CD14-positive monocyte (primary cell): ENCODE results near the gene PRSS50. TPM values are rescaled to one million over a fixed set of nuclear protein-coding genes. Genes with fewer than 3 reads are reported as not detected.

Experiments
- DNase-seq, 3 donors: peaks; one replicate each; pipeline ENCODE4 v3.0.0-alpha.2; 2011 to 2022
- H2AFZ ChIP-seq: 2 replicates; pipeline ENCODE4 v1.6.0; 2012; ENCODE audit warnings: mild to moderate bottlenecking, low read depth, low read length, inconsistent platforms; ENCODE audit not compliant: insufficient read depth, poor library complexity, severe bottlenecking
- H3K27ac ChIP-seq, 2 donors: 1 replicate in 1 of 2; 2 replicates in 1 of 2; pipeline ENCODE4 v1.5.1; 2012 to 2013; ENCODE audit warnings: low read length in 2 of 2, control low read depth in 1 of 2, inconsistent platforms in 1 of 2, low read depth in 1 of 2, mild to moderate bottlenecking in 1 of 2
- H3K27me3 ChIP-seq, 2 donors: one replicate each; pipeline versions ENCODE4 v1.6.0 to v1.6.1; 2011 to 2013; ENCODE audit warnings: low read length in 2 of 2; ENCODE audit not compliant: control insufficient read depth in 2 of 2, insufficient read depth in 2 of 2
- H3K36me3 ChIP-seq, 2 donors: replicated peaks in 1 of 2; 1 replicate in 1 of 2; 2 replicates in 1 of 2; pipeline versions ENCODE4 v1.5.1 to v1.6.1; 2012 to 2013; ENCODE audit warnings: low read length in 2 of 2, control low read depth in 1 of 2, inconsistent platforms in 1 of 2, mild to moderate bottlenecking in 1 of 2; ENCODE audit not compliant: insufficient read depth in 2 of 2, control insufficient read depth in 1 of 2
- H3K4me1 ChIP-seq, 2 donors: 1 replicate in 1 of 2; 2 replicates in 1 of 2; pipeline versions ENCODE4 v1.5.1 to v1.6.1; 2012 to 2013; ENCODE audit warnings: low read length in 2 of 2, control low read depth in 1 of 2, inconsistent platforms in 1 of 2, mild to moderate bottlenecking in 1 of 2, moderate library complexity in 1 of 2; ENCODE audit not compliant: insufficient read depth in 2 of 2, control insufficient read depth in 1 of 2
- H3K4me2 ChIP-seq: replicated peaks from 2 replicates; pipeline ENCODE3; 2012; ENCODE audit warnings: low read length, moderate library complexity, mild to moderate bottlenecking; ENCODE audit not compliant: poor library complexity, severe bottlenecking; ENCODE audit errors: extremely low read depth
- H3K4me3 ChIP-seq, 3 experiments: fragments of 200-600 bp in 1 of 3; sonication (generic) in 1 of 3; replicated peaks in 1 of 3; 1 replicate in 2 of 3; 2 replicates in 1 of 3; pipeline ENCODE4 v1.5.1; 2011 to 2013; ENCODE audit warnings: low read length in 3 of 3, mild to moderate bottlenecking in 3 of 3, control low read depth in 2 of 3, low read depth in 2 of 3, inconsistent platforms in 1 of 3, moderate library complexity in 1 of 3
- H3K79me2 ChIP-seq: 2 replicates; pipeline ENCODE4 v1.6.0; 2012; ENCODE audit warnings: mild to moderate bottlenecking, control low read depth, inconsistent platforms, low read length, moderate library complexity; ENCODE audit not compliant: insufficient read depth
- H3K9ac ChIP-seq: 2 replicates; pipeline ENCODE4 v1.6.0; 2017; ENCODE audit warnings: low read length, mild to moderate bottlenecking; ENCODE audit not compliant: insufficient read depth, poor library complexity, severe bottlenecking
- H3K9me3 ChIP-seq, 2 donors: replicated peaks in 1 of 2; 1 replicate in 1 of 2; 2 replicates in 1 of 2; pipeline versions ENCODE4 v1.5.1 to v1.6.1; 2012 to 2013; ENCODE audit warnings: low read length in 2 of 2, control low read depth in 1 of 2; ENCODE audit not compliant: control insufficient read depth in 1 of 2, insufficient read depth in 1 of 2
- H4K20me1 ChIP-seq: 2 replicates; pipeline ENCODE4 v1.6.0; 2012; ENCODE audit warnings: mild to moderate bottlenecking, low read length, control low read depth, moderate library complexity; ENCODE audit not compliant: insufficient read depth
- H3K27ac Mint-ChIP-seq, 7 donors: one replicate each; pipeline ENCODE4 v1.8.0; 2020; ENCODE audit warnings: mild to moderate bottlenecking in 7 of 7, mixed read lengths in 7 of 7, moderate library complexity in 6 of 7, inconsistent platforms in 2 of 7
- H3K27me3 Mint-ChIP-seq, 3 donors: one replicate each; pipeline ENCODE4 v1.8.0; 2021 to 2022; ENCODE audit warnings: low read depth in 3 of 3, mild to moderate bottlenecking in 3 of 3, mixed read lengths in 3 of 3, moderate library complexity in 3 of 3, inconsistent platforms in 1 of 3
- H3K36me3 Mint-ChIP-seq, 2 donors: one replicate each; pipeline ENCODE4 v1.8.0; 2020; ENCODE audit warnings: mixed read lengths in 2 of 2, inconsistent platforms in 1 of 2, mild to moderate bottlenecking in 1 of 2
- H3K4me1 Mint-ChIP-seq: one replicate; pipeline ENCODE4 v1.8.0; 2020; ENCODE audit warnings: mild to moderate bottlenecking, mixed read lengths
- H3K4me3 Mint-ChIP-seq, 2 donors: one replicate each; pipeline ENCODE4 v1.8.0; 2020; ENCODE audit warnings: mild to moderate bottlenecking in 2 of 2, mixed read lengths in 2 of 2, moderate library complexity in 1 of 2
- H3K9me3 Mint-ChIP-seq, 7 donors: one replicate each; pipeline ENCODE4 v1.8.0; 2020 to 2022; ENCODE audit warnings: mixed read lengths in 7 of 7, mild to moderate bottlenecking in 6 of 7, moderate library complexity in 6 of 7, inconsistent platforms in 2 of 7
- CTCF ChIP-seq: fragments of 200-600 bp; IDR thresholded peaks from one replicate; pipeline ENCODE4 v1.8.0; 2022; ENCODE audit warnings: antibody characterized with exemption, mild to moderate bottlenecking
- WGBS: methylation state at CpG from one replicate; pipeline ENCODE4 v1.1.5; 2013; ENCODE audit warnings: missing lambda C conversion rate; ENCODE audit not compliant: insufficient coverage; 5-methylcytosine and 5-hydroxymethylcytosine counted together
- intact Hi-C, 2 donors: fragments of 100-400 bp; cut with micrococcal nuclease; formaldehyde crosslinking; loops; one replicate each; pipeline versions ENCODE4 v1.15.0 to v1.15.1; 2023
- polyA plus RNA-seq, 3 donors: library from polyadenylated mRNA; depleted of rRNA in 1 of 3; unstranded in 2 of 3; stranded (reverse) in 1 of 3; fragments of 300-500 nt in 2 of 3; fragments of >200 nt in 1 of 3; fragmentation: Illumina TruSeq in 2 of 3; gene quantifications; 1 replicate in 2 of 3; 2 replicates in 1 of 3; pipeline ENCODE4 v1.2.3, GENCODE V29; 2012 to 2021

PRSS50 gene
- polyA plus RNA-seq, 3 donors = not detected

- H4K20me1 ChIP-seq = no peaks in the 10 kb centered on the region
- H3K27me3 ChIP-seq = no peaks in the 10 kb centered on the region
- H3K9ac ChIP-seq = no peak overlapping the region
- no peaks in the 10 kb centered on the region for H3K36me3 ChIP-seq
- no peaks in the 10 kb centered on the region for H3K36me3 Mint-ChIP-seq
- no peak overlapping the region for H3K4me3 Mint-ChIP-seq
- no peaks in the 10 kb centered on the region for H3K79me2 ChIP-seq
- intact Hi-C loops = no loop called here
- H3K4me2 ChIP-seq = no peak overlapping the region
- H3K4me1 Mint-ChIP-seq = no peaks in the 10 kb centered on the region
- H3K27ac ChIP-seq = no peak overlapping the region
- H3K9me3 ChIP-seq = no peaks in the 10 kb centered on the region
- no peak overlapping the region for H2AFZ ChIP-seq
- DNase-seq = no peak
- H3K4me1 ChIP-seq = no peaks in the 10 kb centered on the region
- no peak overlapping the region for H3K4me3 ChIP-seq
- no peak overlapping the region for H3K27ac Mint-ChIP-seq
- TF ChIP-seq CTCF = no peak
- WGBS = 88% methylated on average over 9 of the region's 9 CpGs
- no peaks in the 10 kb centered on the region for H3K9me3 Mint-ChIP-seq
- peaks cover 3 to 6% (median 5%) of the 10 kb centered on the region in 3 donors for H3K27me3 Mint-ChIP-seq
These were observed 50.0 kb downstream of the PRSS50 start for GRCh38 chr3:46667657-46668056.

DNA sequence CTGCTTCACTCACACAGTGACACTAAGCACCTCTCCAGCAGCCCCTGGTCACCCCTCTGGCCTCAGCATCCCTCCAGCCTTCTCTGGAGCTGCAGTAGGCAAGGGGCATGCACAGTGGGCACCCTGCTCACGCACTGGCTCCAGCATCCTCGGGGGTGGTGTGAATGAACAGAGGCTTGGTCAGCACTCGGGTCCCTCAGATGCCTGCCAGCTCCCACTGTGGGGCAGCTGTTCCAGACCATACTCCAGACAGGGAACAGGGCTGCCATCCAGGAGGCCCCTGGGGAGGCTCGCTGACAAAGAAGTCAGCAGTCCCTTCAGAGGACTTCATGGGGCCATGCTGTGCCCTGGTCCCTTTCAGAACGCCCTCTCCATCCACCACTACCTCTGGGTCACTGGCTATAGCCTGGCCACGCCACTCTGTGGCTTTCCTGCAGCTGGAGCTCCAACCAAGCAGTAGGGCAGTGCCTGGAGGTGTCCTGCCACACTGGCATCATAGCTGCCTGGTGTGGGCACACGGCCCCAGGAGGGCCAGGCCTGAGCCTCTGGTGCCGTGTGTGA is 50.5 kb downstream of the PRSS50 start:
- DNase-seq = no peak
- H3K4me2 ChIP-seq = no peak overlapping the region
- intact Hi-C loops = no loop called here
- H3K4me1 Mint-ChIP-seq = no peaks in the 10 kb centered on the region
- H3K4me3 ChIP-seq = no peak overlapping the region
- no peaks in the 10 kb centered on the region for H3K36me3 Mint-ChIP-seq
- no peaks in the 10 kb centered on the region for H3K36me3 ChIP-seq
- H3K27me3 ChIP-seq = no peaks in the 10 kb centered on the region
- H3K4me3 Mint-ChIP-seq = no peak overlapping the region
- no peak overlapping the region for H2AFZ ChIP-seq
- no peak overlapping the region for H3K9ac ChIP-seq
- H3K27ac ChIP-seq = no peak overlapping the region
- H3K9me3 Mint-ChIP-seq = no peaks in the 10 kb centered on the region
- H4K20me1 ChIP-seq = no peaks in the 10 kb centered on the region
- H3K9me3 ChIP-seq = no peaks in the 10 kb centered on the region
- H3K4me1 ChIP-seq = no peaks in the 10 kb centered on the region
- H3K79me2 ChIP-seq = no peaks in the 10 kb centered on the region
- 95% methylated on average over 8 of the region's 8 CpGs for WGBS
- no peak overlapping the region for H3K27ac Mint-ChIP-seq
- no peak for TF ChIP-seq CTCF
- H3K27me3 Mint-ChIP-seq = peaks cover 5 to 7% (median 7%) of the 10 kb centered on the region in 3 donors
